ENCODE data around the gene FATE1.
"Not testable (repeated sequence)": the region's sequence is repeated elsewhere in the genome, so short reads cannot be mapped to it uniquely, and the experiment has no call there.

Gene FATE1, protein sequence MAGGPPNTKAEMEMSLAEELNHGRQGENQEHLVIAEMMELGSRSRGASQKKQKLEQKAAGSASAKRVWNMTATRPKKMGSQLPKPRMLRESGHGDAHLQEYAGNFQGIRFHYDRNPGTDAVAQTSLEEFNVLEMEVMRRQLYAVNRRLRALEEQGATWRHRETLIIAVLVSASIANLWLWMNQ

DNA sequence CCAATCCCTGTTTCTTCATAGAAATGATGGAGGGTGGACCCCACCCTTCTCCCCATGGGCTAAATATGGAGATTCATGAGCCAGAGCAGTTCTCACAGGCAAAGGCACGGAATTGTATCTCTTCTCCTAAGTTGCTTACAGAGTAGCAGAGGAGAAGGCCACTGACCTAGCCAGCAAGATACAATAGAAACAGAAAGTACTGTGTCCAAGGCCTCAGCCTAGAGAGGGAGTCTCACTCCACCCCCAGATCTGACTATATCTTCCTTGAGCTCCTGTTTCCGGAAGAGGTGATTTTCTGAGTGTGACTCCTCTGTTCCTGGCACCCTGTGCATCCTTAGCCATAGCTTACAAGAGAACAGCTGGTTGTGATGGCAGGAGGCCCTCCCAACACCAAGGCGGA is at the start of gene FATE1:
Gene FATE1 (plus strand): TSS at position 284 of the 400 bp plus-strand sequence. CDS start 85 bp downstream, at position 369.
- TF ChIP-seq JUND (IDR thresholded peaks at IDR 0.05; ENCODE audit: low read depth) = no peak
- DNase-seq (ENCODE audit: low read depth in 1 of 2, low spot score in 1 of 2) = no peak
- in situ Hi-C loops (cut with HindIII; ENCODE audit: low pct_unique_long_range_greater_than_20kb, low sequenced_read_pairs) = no loop called here

DNA sequence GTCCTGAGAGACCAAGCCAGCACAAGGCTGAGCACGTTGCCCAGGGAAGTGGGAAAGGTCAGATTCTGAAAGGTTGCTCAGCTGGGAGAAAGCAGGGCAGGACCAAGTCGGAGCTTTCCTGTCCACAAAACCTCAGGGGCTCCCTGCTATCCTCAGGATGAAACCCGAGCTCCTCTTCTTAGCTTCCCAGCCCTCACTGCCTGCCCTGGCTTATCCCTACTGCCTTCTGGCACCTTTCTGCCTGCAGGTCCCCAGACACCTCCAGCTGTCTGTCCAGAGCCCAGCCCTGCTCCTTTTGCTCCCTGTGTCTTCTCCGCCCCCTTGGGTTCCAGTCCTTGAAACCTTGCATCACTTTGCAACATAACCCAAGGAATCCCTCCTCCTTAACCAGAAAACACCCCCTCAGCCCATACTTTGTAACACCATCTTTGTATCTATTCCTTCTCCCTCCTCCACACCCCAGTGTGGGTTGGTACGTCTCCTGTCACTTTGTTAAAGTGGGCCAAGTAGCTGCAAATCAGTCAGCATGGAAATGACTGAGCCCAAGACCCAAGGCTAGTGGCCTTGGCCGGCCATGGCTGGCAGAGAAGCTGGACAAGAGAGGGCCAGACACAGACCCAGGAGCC is 40.6 kb upstream of the FATE1 start:
- in situ Hi-C loops (cut with HindIII; ENCODE audit: low pct_unique_long_range_greater_than_20kb, low sequenced_read_pairs) = no loop called here
- DNase-seq (ENCODE audit: low read depth in 1 of 2, low spot score in 1 of 2) = no peak
- TF ChIP-seq JUND (IDR thresholded peaks at IDR 0.05; ENCODE audit: low read depth) = no peak

DNA sequence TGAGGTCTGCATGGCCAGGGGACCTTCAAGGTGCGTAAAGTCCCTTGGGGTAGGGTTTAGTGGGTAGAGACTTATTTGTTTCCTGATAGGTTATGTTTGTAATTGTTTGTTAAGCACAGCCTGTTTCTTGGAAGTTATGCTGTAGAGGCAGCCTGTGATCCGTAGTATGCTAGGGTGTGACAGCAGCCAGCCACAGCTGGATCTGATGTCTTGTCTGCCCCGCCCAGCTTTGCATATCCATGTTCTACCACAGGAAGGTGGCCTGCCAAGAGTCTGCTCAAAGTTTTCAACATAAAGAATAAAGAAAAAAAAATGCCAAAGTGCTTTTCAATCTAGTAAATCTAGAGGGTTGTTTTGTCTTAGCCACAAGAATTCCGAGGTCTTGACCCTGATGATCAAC is 39.6 kb upstream of the FATE1 start:
- no peak for DNase-seq (ENCODE audit: low read depth in 1 of 2, low spot score in 1 of 2)
- in situ Hi-C loops (cut with HindIII; ENCODE audit: low pct_unique_long_range_greater_than_20kb, low sequenced_read_pairs) = no loop called here
- no peak for TF ChIP-seq JUND (IDR thresholded peaks at IDR 0.05; ENCODE audit: low read depth)

DNA sequence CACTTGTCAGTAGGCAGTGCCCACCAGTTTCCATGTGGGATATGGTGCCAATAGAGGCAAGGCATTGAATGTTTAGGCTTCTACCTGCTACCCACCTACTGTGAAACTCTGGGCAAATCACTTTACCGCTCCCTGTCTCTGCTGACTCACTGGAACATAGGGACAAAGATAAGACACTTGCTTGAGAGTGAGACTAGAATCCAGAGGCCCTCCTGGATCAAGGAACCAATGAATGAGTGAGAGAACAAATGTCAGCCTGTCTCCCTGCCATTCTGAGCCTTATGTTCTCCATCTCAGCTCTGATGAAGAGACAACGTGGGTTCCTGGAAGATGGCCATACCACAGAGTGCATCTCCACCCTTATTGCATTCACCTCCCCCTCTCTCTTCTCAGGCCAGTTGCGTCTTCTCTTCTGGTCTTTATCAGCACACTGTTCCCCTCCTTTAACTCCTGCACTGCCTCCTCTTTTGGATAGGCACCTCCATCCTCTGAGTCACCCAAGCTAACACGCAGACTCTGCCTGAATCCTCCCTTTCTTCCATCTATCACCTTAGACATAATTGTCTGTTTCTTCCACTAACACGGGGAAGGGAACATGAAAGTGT is 35.9 kb upstream of the FATE1 start:
- no peak for DNase-seq (ENCODE audit: low read depth in 1 of 2, low spot score in 1 of 2)
- in situ Hi-C loops (cut with HindIII; ENCODE audit: low pct_unique_long_range_greater_than_20kb, low sequenced_read_pairs) = no loop called here
- TF ChIP-seq JUND (IDR thresholded peaks at IDR 0.05; ENCODE audit: low read depth) = no peak

DNA sequence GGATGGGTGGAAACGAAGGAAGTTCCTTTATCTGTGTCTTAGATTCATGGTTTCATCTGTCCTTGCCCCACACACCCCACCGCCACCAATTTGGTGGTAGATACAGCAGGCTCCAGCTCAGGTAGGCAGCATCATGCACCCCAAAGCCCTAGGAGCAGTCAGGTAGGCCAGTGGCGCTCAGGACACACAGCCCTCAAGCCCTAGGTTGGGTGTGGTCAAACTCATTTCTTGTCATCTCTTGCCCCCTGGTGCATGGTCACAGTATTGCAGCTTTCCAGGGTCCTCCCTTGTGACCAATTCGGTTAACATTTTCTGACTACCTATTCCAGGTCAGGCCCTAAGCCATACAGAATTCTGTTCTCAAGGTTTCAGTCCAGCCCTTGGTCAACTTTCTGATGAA is 35.0 kb upstream of the FATE1 start:
- DNase-seq (ENCODE audit: low read depth in 1 of 2, low spot score in 1 of 2) = peak in 1 of 2 experiments; percentile 55
- TF ChIP-seq JUND (IDR thresholded peaks at IDR 0.05; ENCODE audit: low read depth) = no peak
- in situ Hi-C loops (cut with HindIII; ENCODE audit: low pct_unique_long_range_greater_than_20kb, low sequenced_read_pairs) = no loop called here

DNA sequence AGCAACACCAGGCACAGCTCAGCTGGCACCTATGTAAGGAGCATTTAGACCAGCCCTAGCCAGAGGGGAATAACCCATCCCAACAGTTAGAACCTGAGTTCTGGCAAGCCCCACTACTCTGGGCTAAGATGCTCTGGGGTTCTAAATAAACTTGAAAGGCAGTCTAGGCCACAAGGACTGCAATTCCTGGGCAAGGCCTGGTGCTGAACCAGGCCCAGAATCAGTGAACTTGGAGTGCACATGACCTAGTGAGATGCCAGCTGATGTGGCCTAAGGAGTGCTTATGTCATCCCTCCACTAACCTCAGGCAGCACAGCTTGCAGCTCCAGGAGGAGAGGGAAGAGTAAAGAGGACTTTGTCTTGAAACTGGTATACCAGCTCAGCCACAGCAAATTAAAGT is 28.2 kb upstream of the FATE1 start:
- no peak for DNase-seq (ENCODE audit: low read depth in 1 of 2, low spot score in 1 of 2)
- in situ Hi-C loops (cut with HindIII; ENCODE audit: low pct_unique_long_range_greater_than_20kb, low sequenced_read_pairs) = no loop called here
- no peak for TF ChIP-seq JUND (IDR thresholded peaks at IDR 0.05; ENCODE audit: low read depth)

DNA sequence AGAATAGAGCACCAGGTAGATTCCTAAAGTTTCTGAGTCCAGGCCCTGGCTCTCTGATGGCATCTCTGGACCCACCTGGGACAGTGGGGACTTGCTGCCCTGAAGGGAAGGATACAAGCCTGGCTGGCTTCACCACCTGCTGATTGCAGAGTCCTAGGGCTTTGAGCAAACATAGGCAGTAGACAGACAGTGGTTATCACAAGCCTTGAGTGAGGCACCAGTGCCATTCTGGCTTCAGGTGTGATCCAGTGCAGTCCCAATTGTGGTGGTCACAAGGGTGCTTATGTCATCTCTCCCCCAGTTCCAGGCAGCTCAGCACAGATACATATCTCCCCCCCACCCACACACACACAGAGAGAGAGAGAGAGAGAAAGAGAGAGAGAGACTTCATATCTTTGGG is 27.1 kb upstream of the FATE1 start:
- DNase-seq (ENCODE audit: low read depth in 1 of 2, low spot score in 1 of 2) = no peak
- in situ Hi-C loops (cut with HindIII; ENCODE audit: low pct_unique_long_range_greater_than_20kb, low sequenced_read_pairs) = no loop called here

DNA sequence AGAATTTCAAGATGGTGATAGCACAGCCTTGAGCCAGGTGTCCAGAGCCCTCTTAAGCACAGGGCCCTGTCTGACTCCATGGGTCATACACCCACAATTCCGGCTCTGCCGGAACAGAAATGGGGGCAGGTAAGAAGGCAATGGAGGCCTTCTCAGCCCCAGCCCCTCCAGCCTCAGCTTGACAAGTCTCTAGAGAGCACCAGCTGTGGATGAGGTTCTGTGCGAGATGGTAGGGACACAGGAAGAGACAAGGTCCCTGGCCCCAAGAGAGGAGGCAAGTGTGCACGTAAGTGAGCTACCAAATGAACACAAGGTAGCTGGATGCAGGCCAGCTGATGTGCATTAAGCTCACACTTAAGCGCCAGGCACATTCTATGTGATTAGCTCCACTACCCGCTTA is 23.0 kb upstream of the FATE1 start:
- no peak for TF ChIP-seq JUND (IDR thresholded peaks at IDR 0.05; ENCODE audit: low read depth)
- DNase-seq (ENCODE audit: low read depth in 1 of 2, low spot score in 1 of 2) = no peak
- in situ Hi-C loops (cut with HindIII; ENCODE audit: low pct_unique_long_range_greater_than_20kb, low sequenced_read_pairs) = no loop called here

More for the DNA sequence above, 27.1 kb upstream of the FATE1 start:
- TF ChIP-seq JUND (IDR thresholded peaks at IDR 0.05; ENCODE audit: low read depth) = no peak

DNA sequence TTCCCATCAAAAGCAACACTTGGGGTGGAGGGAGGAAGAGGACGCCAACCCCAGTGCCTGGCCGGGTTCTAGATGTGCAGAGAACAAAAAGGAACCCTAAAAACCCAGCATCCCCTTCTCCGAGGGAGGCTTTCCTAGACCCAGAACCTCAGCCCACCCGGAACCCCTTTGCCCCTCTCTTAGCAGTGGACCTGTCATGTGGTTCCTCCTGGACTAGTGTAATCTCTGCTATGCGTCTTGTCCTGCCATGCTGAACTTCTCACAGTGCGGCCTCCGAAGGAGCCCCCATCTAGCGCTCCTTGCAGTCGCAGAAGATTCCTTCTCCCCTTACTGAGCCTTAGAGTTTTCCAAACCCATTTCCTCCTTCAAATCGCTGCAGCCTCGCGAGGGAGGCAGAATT is 21.7 kb upstream of the FATE1 start:
- DNase-seq (ENCODE audit: low read depth in 1 of 2, low spot score in 1 of 2) = no peak
- in situ Hi-C loops (cut with HindIII; ENCODE audit: low pct_unique_long_range_greater_than_20kb, low sequenced_read_pairs) = no loop called here
- TF ChIP-seq JUND (IDR thresholded peaks at IDR 0.05; ENCODE audit: low read depth) = no peak

DNA sequence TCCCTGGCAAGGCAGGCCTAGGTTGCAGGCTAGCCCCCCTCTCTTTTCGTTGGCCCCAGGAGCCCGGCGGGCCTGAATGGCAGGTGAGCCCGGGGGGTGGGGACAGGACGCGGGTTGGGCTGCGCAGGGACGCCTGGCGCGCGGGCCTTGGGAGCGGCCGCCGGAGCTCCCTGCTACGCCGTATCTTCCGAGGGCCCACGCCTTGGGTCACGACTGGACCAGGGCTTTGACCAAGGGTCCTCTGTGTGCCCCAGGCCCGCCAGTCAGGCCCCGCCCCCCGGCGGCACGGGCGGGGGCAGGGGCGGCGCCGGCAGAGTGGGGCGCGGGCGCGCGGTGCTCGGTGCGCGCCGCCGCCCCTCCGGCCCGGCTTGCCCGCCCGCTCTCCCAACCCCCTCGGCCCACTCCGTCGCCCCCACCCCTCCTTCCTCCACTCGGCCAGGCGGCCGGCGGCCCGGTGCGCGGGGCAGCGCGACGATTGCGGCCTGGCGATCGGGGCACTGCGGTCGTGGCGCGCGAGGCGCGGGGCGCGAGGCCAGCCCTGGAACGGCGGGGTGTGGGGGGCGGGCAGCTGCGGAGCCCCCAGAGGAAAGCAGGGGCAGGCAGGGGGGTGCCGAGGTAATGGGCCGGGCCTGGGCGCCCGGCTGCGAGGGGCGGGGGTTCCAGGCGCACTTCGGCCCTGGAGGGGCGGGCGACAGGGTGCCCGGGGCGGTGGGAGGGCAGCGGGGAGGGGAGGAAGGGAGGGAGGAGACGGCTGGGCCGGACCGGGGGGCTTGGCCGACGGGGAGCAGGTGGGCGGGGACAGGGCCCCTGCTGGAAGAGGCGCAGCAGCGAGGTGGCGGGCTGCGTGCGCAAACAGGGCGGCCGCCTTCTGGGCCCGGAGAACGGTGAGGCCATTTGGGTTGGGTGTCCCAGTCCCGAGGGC is 20.9 kb upstream of the FATE1 start, which contains the start of gene PRRG3:
Gene PRRG3 (plus strand): TSS at position 798 of the 922 bp plus-strand sequence. CDS start 3,357 bp downstream, outside the sequence.
- in situ Hi-C loops (cut with HindIII; ENCODE audit: low pct_unique_long_range_greater_than_20kb, low sequenced_read_pairs) = no loop called here
- no peak for DNase-seq (ENCODE audit: low read depth in 1 of 2, low spot score in 1 of 2)
- TF ChIP-seq JUND (IDR thresholded peaks at IDR 0.05; ENCODE audit: low read depth) = no peak

DNA sequence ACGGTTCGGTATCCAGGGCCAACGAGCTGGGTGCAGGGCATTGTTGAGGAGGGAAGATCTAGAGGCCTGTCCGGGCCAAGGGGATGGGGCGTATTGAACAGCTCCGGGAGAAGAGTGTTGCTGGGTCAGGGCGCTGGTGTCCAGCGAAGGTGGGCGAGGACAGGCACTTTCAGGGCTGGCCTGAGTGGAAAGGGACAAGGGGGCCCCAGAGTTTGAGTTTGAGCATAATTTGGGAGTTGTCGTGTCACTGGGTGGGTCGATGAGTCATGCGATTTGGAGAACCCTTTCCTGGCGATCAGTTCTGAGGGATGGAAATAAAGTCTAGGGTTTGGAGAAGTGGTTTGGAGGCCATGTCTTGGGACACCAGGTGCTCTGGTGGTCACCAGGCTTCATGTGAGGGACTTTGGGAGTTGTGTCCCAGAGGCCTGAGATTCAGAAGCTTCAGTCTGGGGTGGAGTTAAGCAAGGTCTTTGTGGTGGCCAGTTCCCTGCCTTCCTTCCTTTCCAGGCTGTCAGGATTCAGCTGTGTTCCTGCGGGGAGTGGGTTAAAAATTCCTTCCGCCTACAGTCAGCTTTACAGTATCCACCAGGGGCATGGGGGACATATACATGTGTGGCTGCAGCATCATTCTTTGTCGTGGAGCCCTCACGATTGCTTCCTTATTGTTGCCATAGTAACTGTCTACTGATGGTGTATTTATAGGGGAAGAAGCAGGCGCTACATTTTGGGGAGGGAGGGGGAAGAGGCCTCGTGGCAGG is 20.1 kb upstream of the FATE1 start:
- in situ Hi-C loops (cut with HindIII; ENCODE audit: low pct_unique_long_range_greater_than_20kb, low sequenced_read_pairs) = no loop called here
- no peak for DNase-seq (ENCODE audit: low read depth in 1 of 2, low spot score in 1 of 2)
- TF ChIP-seq JUND (IDR thresholded peaks at IDR 0.05; ENCODE audit: low read depth) = no peak

DNA sequence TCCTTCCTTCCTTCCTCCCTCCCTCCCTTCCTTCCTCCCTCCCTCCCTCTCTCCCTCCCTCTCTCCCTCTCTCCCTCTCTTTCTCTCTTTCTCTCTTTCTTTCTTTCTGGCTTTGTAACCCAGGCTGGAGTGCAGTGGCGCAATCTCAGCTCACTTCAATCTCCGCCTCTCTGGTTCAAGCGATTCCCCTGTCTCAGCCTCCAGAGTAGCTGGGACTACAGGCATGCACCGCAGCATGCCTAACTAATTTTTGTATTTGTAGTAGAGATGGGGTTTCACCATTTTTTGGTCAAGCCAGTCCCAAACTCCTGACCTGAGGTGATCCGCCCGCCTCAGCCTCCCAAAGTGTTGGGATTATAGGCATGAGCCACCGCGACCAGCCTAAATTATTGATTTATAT is 18.8 kb upstream of the FATE1 start:
- in situ Hi-C loops (cut with HindIII; ENCODE audit: low pct_unique_long_range_greater_than_20kb, low sequenced_read_pairs); DNase-seq (ENCODE audit: low read depth in 1 of 2, low spot score in 1 of 2): not testable (repeated sequence)
